Neural cell (in vitro differentiated cells): Measurements from ENCODE around the gene SIRT3. TPM values are rescaled to one million over a fixed set of nuclear protein-coding genes. Genes with fewer than 3 reads are reported as not detected.

ENCODE experiments used
- H2AFZ ChIP-seq: fragments of 200-600, 300-800 bp; sonication (generic), shearing (Covaris generic); 2 replicates; pipeline ENCODE4 v1.6.0; 2014; ENCODE audit warnings: low read depth, mild to moderate bottlenecking, antibody characterized with exemption, low read length, moderate library complexity
- H3F3A ChIP-seq: fragments of 200-600 bp; shearing (Covaris generic); 2 replicates; pipeline ENCODE4 v1.6.1; 2016; ENCODE audit warnings: mild to moderate bottlenecking, moderate library complexity, mixed read lengths, antibody characterized with exemption, low read length; ENCODE audit not compliant: insufficient read depth, poor library complexity, severe bottlenecking
- H3K27ac ChIP-seq: fragments of 200-600, 300-800 bp; sonication (generic), shearing (Covaris generic); 2 replicates; pipeline ENCODE4 v1.5.1; 2014; ENCODE audit warnings: mild to moderate bottlenecking, low read length, moderate library complexity
- H3K27me3 ChIP-seq: fragments of 300-800, 200-600 bp; sonication (generic), shearing (Covaris generic); 2 replicates; pipeline ENCODE4 v1.6.0; 2014; ENCODE audit warnings: mild to moderate bottlenecking, low read depth, low read length, moderate library complexity; ENCODE audit not compliant: insufficient read depth
- H3K36me3 ChIP-seq: fragments of 300-800, 200-600 bp; sonication (generic), shearing (Covaris generic); 2 replicates; pipeline ENCODE4 v1.5.1; 2014; ENCODE audit warnings: mild to moderate bottlenecking, antibody characterized with exemption, low read length, moderate library complexity; ENCODE audit not compliant: insufficient read depth
- H3K4me2 ChIP-seq: fragments of 300-800, 200-600 bp; sonication (generic), shearing (Covaris generic); 2 replicates; pipeline ENCODE4 v1.6.0; 2014; ENCODE audit warnings: mild to moderate bottlenecking, low read length
- H3K4me3 ChIP-seq: fragments of 300-800, 200-600 bp; sonication (generic), shearing (Covaris generic); 2 replicates; pipeline ENCODE4 v1.5.1; 2014; ENCODE audit warnings: mild to moderate bottlenecking, low read length, moderate library complexity
- H3K79me2 ChIP-seq: fragments of 200-600 bp; shearing (Covaris generic); replicated peaks from 2 replicates; pipeline ENCODE4 v1.6.0; 2014; ENCODE audit warnings: mild to moderate bottlenecking, low read length, moderate library complexity; ENCODE audit not compliant: insufficient read depth
- H3K9ac ChIP-seq: fragments of 300-800, 200-600 bp; sonication (generic), shearing (Covaris generic); 2 replicates; pipeline ENCODE4 v1.6.1; 2016; ENCODE audit warnings: mild to moderate bottlenecking, low read length, mixed read lengths
- H3K9me2 ChIP-seq: fragments of 200-600 bp; shearing (Covaris generic); 2 replicates; pipeline ENCODE4 v1.6.1; 2016; ENCODE audit warnings: mild to moderate bottlenecking, low read length, mixed read lengths; ENCODE audit not compliant: insufficient read depth
- H3K9me3 ChIP-seq: fragments of 200-600, 300-800 bp; sonication (generic), shearing (Covaris generic); 2 replicates; pipeline ENCODE4 v1.6.1; 2016; ENCODE audit warnings: mild to moderate bottlenecking, mixed run types, low read length, moderate library complexity, mixed read lengths
- H4K20me1 ChIP-seq: fragments of 200-600 bp; shearing (Covaris generic); 2 replicates; pipeline ENCODE4 v1.6.1; 2016; ENCODE audit warnings: mild to moderate bottlenecking, mixed run types; ENCODE audit not compliant: insufficient read depth
- CTCF ChIP-seq: fragments of 450-650 bp; IDR thresholded peaks from 2 replicates; pipeline ENCODE4 v1.5.1; 2014; ENCODE audit warnings: antibody characterized with exemption, mild to moderate bottlenecking, moderate library complexity; ENCODE audit not compliant: poor library complexity, severe bottlenecking
- EP300 ChIP-seq: fragments of 450-650 bp; conservative IDR thresholded peaks from 2 replicates; pipeline ENCODE4 v1.6.1; 2014; ENCODE audit warnings: antibody characterized with exemption, mild to moderate bottlenecking, moderate library complexity; ENCODE audit not compliant: poor library complexity, severe bottlenecking
- EZH2 ChIP-seq: fragments of 200-600, 300-800 bp; shearing (Covaris generic), sonication (generic); IDR thresholded peaks from 2 replicates; pipeline ENCODE4 v1.6.1; 2014; ENCODE audit warnings: antibody characterized with exemption, low read length, borderline replicate concordance, mild to moderate bottlenecking; ENCODE audit not compliant: insufficient read depth, poor library complexity, severe bottlenecking
- MXI1 ChIP-seq: fragments of 450-650 bp; conservative IDR thresholded peaks from 2 replicates; pipeline ENCODE4 v1.6.1; 2014; ENCODE audit warnings: antibody characterized with exemption, mild to moderate bottlenecking; ENCODE audit not compliant: poor library complexity, severe bottlenecking
- POLR2AphosphoS5 ChIP-seq: IDR thresholded peaks from 2 replicates; pipeline ENCODE4 v1.6.1; 2012
- RAD21 ChIP-seq: fragments of 450-650 bp; conservative IDR thresholded peaks from 2 replicates; pipeline ENCODE4 v1.6.1; 2014; ENCODE audit warnings: antibody characterized with exemption, mild to moderate bottlenecking, moderate library complexity
- REST ChIP-seq: IDR thresholded peaks from 2 replicates; pipeline ENCODE4 v1.6.1; 2012; ENCODE audit warnings: borderline replicate concordance
- SMC3 ChIP-seq: fragments of 450-650 bp; conservative IDR thresholded peaks from 2 replicates; pipeline ENCODE4 v1.6.1; 2014; ENCODE audit warnings: antibody characterized with exemption, mild to moderate bottlenecking, moderate library complexity; ENCODE audit not compliant: poor library complexity
- TAF1 ChIP-seq: IDR thresholded peaks from 2 replicates; pipeline ENCODE4 v1.6.1; 2012; ENCODE audit warnings: low read depth
- polyA plus RNA-seq: library from polyadenylated mRNA; depleted of rRNA; stranded (reverse); fragments of >200 nt; gene quantifications from 2 replicates; pipeline ENCODE4 v1.2.3, GENCODE V29; 2014

Gene SIRT3
- polyA plus RNA-seq, 1 donor from 2014 or later: 32.9 TPM

GRCh38 chr11:253886-254270, 17.7 kb upstream of the SIRT3 start:
- Histone ChIP-seq H4K20me1 (no peaks in the 10 kb centered on the region), H3K9ac (no peak overlapping the region), H3K9me3 (no peaks in the 10 kb centered on the region), H3K27ac (no peak overlapping the region), H3K27me3 (no peaks in the 10 kb centered on the region), H3K36me3 (no peaks in the 10 kb centered on the region), H3K9me2 (no peaks in the 10 kb centered on the region), H2AFZ (no peak overlapping the region), H3K4me2 (no peak overlapping the region), H3F3A (no peaks in the 10 kb centered on the region), H3K4me3 (no peak overlapping the region), H3K79me2 (no peaks in the 10 kb centered on the region)
- no peak for TF ChIP-seq TAF1
- no peak for TF ChIP-seq SMC3
- no peak for TF ChIP-seq CTCF
- TF ChIP-seq REST: no peak
- TF ChIP-seq EZH2: no peak
- TF ChIP-seq EP300: no peak
- TF ChIP-seq POLR2AphosphoS5: no peak
- TF ChIP-seq MXI1: no peak
- no peak for TF ChIP-seq RAD21

GRCh38 chr11:253160-253885, 17.2 kb upstream of the SIRT3 start:
- Histone ChIP-seq H3K9me3 (no peaks in the 10 kb centered on the region), H2AFZ (no peak overlapping the region), H3K27me3 (no peaks in the 10 kb centered on the region), H3K27ac (no peak overlapping the region), H3K4me2 (no peak overlapping the region), H3K9me2 (no peaks in the 10 kb centered on the region), H3F3A (no peaks in the 10 kb centered on the region), H4K20me1 (no peaks in the 10 kb centered on the region), H3K4me3 (no peak overlapping the region), H3K79me2 (no peaks in the 10 kb centered on the region), H3K9ac (no peak overlapping the region), H3K36me3 (no peaks in the 10 kb centered on the region)
- TF ChIP-seq RAD21 (no peak), CTCF (no peak), SMC3 (no peak), POLR2AphosphoS5 (no peak)
